ENCODE results near the gene TROAP. TPM values are rescaled to one million over a fixed set of nuclear protein-coding genes. Genes with fewer than 3 reads are reported as not detected.

The TROAP gene
- total RNA-seq, 2 donors from 2014 or later, result 0.27 to 0.99 TPM

DNA sequence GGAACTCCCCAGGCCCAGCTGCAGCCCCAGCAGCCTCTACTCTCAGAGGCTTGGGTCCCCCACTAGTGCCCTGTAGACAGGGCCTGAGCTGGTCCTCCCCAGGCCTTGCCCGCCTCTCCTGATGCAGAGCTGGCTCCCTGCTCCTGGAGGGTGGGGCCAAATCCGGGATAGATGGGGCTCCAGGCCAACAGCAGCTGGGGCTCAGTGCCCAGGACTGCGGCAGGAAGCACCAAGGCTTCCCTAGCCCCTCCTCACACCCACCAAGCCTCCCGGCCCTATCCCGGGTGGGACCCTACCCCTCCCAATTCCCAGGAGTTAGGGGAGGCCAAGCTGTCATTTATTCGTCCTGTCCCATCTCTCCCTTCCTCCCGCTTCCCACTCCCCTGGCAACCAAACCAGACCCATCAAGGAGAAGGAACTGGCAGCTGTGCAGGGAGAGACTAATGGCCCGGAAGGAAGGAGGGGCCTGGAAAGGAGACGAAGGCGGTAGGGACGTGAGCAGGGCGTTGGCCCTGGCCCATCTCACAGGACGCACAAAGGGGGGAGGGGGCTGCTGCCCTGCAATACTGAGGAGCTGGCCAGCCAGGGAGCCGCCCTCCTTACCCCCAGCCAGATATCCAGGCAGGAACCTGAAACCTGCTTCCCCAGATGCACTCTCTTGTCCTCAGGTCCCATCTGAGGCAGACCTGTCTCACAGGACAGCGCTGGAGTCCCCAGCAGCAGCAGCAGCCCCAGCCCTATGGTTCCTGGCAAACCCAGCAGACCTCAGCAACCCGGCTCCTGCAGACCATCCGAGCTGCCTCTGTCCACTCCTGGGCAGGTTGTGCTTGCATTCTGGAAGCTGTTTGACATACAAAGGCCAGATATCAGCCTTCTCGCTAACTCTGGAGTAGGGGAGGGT lies 29.7 kb upstream of the TROAP start:
- peak overlapping the region; percentile 64 for H3K4me3 ChIP-seq
- H3K4me1 ChIP-seq (ENCODE audit: control insufficient read depth in 1 of 2, low read depth in 2 of 2), result peaks cover 17 to 42% of the 10 kb centered on the region in 2 donors
- peak overlapping the region; percentile 21 to 36 for H3K27ac ChIP-seq
- TF ChIP-seq, protein P1, sequence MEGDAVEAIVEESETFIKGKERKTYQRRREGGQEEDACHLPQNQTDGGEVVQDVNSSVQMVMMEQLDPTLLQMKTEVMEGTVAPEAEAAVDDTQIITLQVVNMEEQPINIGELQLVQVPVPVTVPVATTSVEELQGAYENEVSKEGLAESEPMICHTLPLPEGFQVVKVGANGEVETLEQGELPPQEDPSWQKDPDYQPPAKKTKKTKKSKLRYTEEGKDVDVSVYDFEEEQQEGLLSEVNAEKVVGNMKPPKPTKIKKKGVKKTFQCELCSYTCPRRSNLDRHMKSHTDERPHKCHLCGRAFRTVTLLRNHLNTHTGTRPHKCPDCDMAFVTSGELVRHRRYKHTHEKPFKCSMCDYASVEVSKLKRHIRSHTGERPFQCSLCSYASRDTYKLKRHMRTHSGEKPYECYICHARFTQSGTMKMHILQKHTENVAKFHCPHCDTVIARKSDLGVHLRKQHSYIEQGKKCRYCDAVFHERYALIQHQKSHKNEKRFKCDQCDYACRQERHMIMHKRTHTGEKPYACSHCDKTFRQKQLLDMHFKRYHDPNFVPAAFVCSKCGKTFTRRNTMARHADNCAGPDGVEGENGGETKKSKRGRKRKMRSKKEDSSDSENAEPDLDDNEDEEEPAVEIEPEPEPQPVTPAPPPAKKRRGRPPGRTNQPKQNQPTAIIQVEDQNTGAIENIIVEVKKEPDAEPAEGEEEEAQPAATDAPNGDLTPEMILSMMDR (IDR thresholded peaks at IDR 0.05), result no peak
- no peaks in the 10 kb centered on the region for H3K36me3 ChIP-seq
- no peaks in the 10 kb centered on the region for H3K9me3 ChIP-seq
- H3K27me3 ChIP-seq (replicated peaks; ENCODE audit: insufficient read depth), result peaks cover 12% of the 10 kb centered on the region
- ATAC-seq (ENCODE audit: insufficient number of reproducible peaks, low FRiP score, low read depth), result no peak
- no peak for DNase-seq (ENCODE audit: low spot score)

GRCh38 chr12:49294086-49294803 lies 28.8 kb upstream of the TROAP start:
- Histone ChIP-seq H3K36me3 (no peaks in the 10 kb centered on the region), H3K27ac (no peak overlapping the region), H3K4me3 (no peak overlapping the region), H3K27me3 (replicated peaks; ENCODE audit: insufficient read depth) (peaks cover 12% of the 10 kb centered on the region), H3K4me1 (ENCODE audit: control insufficient read depth in 1 of 2, low read depth in 2 of 2) (peaks cover 17 to 42% of the 10 kb centered on the region in 2 donors), H3K9me3 (no peaks in the 10 kb centered on the region)
- no peak for DNase-seq (ENCODE audit: low spot score)
- TF ChIP-seq, protein P1 (IDR thresholded peaks at IDR 0.05), result no peak
- ATAC-seq (ENCODE audit: insufficient number of reproducible peaks, low FRiP score, low read depth), result no peak

GRCh38 chr12:49294804-49295081 lies 28.3 kb upstream of the TROAP start:
- Histone ChIP-seq H3K4me1 (ENCODE audit: control insufficient read depth in 1 of 2, low read depth in 2 of 2) (peaks cover 17 to 42% of the 10 kb centered on the region in 2 donors), H3K27me3 (replicated peaks; ENCODE audit: insufficient read depth) (peaks cover 12% of the 10 kb centered on the region), H3K27ac (no peak overlapping the region), H3K9me3 (no peaks in the 10 kb centered on the region), H3K4me3 (no peak overlapping the region), H3K36me3 (no peaks in the 10 kb centered on the region)
- ATAC-seq (ENCODE audit: insufficient number of reproducible peaks, low FRiP score, low read depth), result no peak
- TF ChIP-seq, protein P1 (IDR thresholded peaks at IDR 0.05), result no peak
- no peak for DNase-seq (ENCODE audit: low spot score)

- DNase-seq (ENCODE audit: low spot score), result no peak
- H3K36me3 ChIP-seq, result no peaks in the 10 kb centered on the region
- peaks cover 12% of the 10 kb centered on the region for H3K27me3 ChIP-seq (replicated peaks; ENCODE audit: insufficient read depth)
- no peaks in the 10 kb centered on the region for H3K9me3 ChIP-seq
- ATAC-seq (ENCODE audit: insufficient number of reproducible peaks, low FRiP score, low read depth), result no peak
- peak within 1 kb of the TSS; percentile 15 for H3K4me3 ChIP-seq
- TF ChIP-seq, protein P1 (IDR thresholded peaks at IDR 0.05), result no peak
- no peak within 1 kb of the TSS for H3K27ac ChIP-seq
- peaks cover 17 to 42% of the 10 kb centered on the region in 2 donors for H3K4me1 ChIP-seq (ENCODE audit: control insufficient read depth in 1 of 2, low read depth in 2 of 2)
These were observed 27.7 kb upstream of the TROAP start, which contains the start of gene PRPH for GRCh38 chr12:49295082-49295936. Gene PRPH, plus strand, starts transcription at chr12:49295147. Its CDS starts 54 bp downstream, at chr12:49295201.

All from thoracic aorta (tissue), 2 donors.